ENCODE results near the gene KLHL30. TPM values are rescaled to one million over a fixed set of nuclear protein-coding genes. Genes with fewer than 3 reads are reported as not detected.

KLHL30 gene
- total RNA-seq, 1 experiment from 2014 or later, result 0.61 TPM

GRCh38 chr2:238155761-238156694 is 17.6 kb downstream of the KLHL30 start:
- Histone ChIP-seq H3K9me2 (ENCODE audit: insufficient read depth) (no peaks in the 10 kb centered on the region), H3K27ac (ENCODE audit: low read depth, low read length) (no peak overlapping the region), H3K9me3 (ENCODE audit: control insufficient read depth in 1 of 2, insufficient read depth in 1 of 2, low read depth in 1 of 2, low read length in 2 of 2) (no peaks in the 10 kb centered on the region), H3K9ac (ENCODE audit: low read length) (no peak overlapping the region), H3K4me3 (replicated peaks in 1 of 2; ENCODE audit: low read depth in 1 of 2, low read length in 2 of 2) (no peak overlapping the region), H4K20me1 (ENCODE audit: insufficient read depth) (no peaks in the 10 kb centered on the region), H3K27me3 (ENCODE audit: insufficient read depth, low read length) (no peaks in the 10 kb centered on the region), H3K36me3 (ENCODE audit: control insufficient read depth in 1 of 2, insufficient read depth in 2 of 2, low read length in 2 of 2) (no peaks in the 10 kb centered on the region), H3K4me2 (ENCODE audit: low read length) (no peak overlapping the region), H3K4me1 (ENCODE audit: control insufficient read depth in 1 of 2, insufficient read depth in 2 of 2, low read length in 2 of 2) (peaks cover 4 to 12% of the 10 kb centered on the region in 2 experiments; a peak in 3 of 4 replicates), H2AFZ (ENCODE audit: low read depth, low read length, poor library complexity, severe bottlenecking) (no peak overlapping the region), H3K79me2 (ENCODE audit: insufficient read depth, low read length) (no peaks in the 10 kb centered on the region)
- no peak for TF ChIP-seq ATF3 (IDR thresholded peaks at IDR 0.05)
- TF ChIP-seq REST (IDR thresholded peaks at IDR 0.05; ENCODE audit: low read depth), result no peak
- no peak for TF ChIP-seq ZBTB33 (IDR thresholded peaks at IDR 0.05; ENCODE audit: extremely low read depth, insufficient replicate concordance, low read length)
- no peak for TF ChIP-seq POLR2A (IDR thresholded peaks at IDR 0.05; ENCODE audit: borderline replicate concordance, extremely low read depth, insufficient read depth, insufficient read length)
- TF ChIP-seq ELF1 (IDR thresholded peaks at IDR 0.05; ENCODE audit: borderline replicate concordance, low read depth), result no peak
- no peak for TF ChIP-seq JUND (IDR thresholded peaks at IDR 0.05)
- TF ChIP-seq EZH2 (IDR thresholded peaks at IDR 0.05), result no peak
- TF ChIP-seq CBX3 (IDR thresholded peaks at IDR 0.05; ENCODE audit: low read depth), result no peak
- no peak for TF ChIP-seq FOSL1 (IDR thresholded peaks at IDR 0.05; ENCODE audit: low read depth)
- TF ChIP-seq TCF7L2 (IDR thresholded peaks at IDR 0.05; ENCODE audit: borderline replicate concordance, extremely low read depth, insufficient read depth, insufficient read length), result no peak
- no peak for TF ChIP-seq SP1 (IDR thresholded peaks at IDR 0.05; ENCODE audit: low read depth)
- no peak for TF ChIP-seq RAD21 (IDR thresholded peaks at IDR 0.05; ENCODE audit: low read depth)
- no peak for TF ChIP-seq YY1 (IDR thresholded peaks at IDR 0.05; ENCODE audit: extremely low read depth, insufficient replicate concordance, low read depth, low read length)
- no peak for TF ChIP-seq SRF (IDR thresholded peaks at IDR 0.05; ENCODE audit: low read depth)
- ATAC-seq, result no peak
- no TSS peak for BruUV-seq (replicated peaks)
- RAD21 ChIA-PET (ENCODE audit: low non-redundant PET in 1 of 2, low total read pairs in 2 of 2, uncharacterized antibody in 2 of 2, unreplicated experiment in 2 of 2), result no interaction called here
- DNase-seq (ENCODE audit: low read depth, low spot score), result no peak
- POLR2A ChIA-PET, result no interaction called here
- intact Hi-C loops (cut with micrococcal nuclease), result no loop called here
- CTCF ChIA-PET, result no interaction called here
